SH-SY5Y (cell line): ENCODE data around the gene FOXP4.

Source experiments
- GATA2 ChIP-seq: IDR thresholded peaks from 2 replicates; pipeline ENCODE4 v1.6.1; 2011; ENCODE audit warnings: mild to moderate bottlenecking, low read depth, low read length
- GATA3 ChIP-seq: IDR thresholded peaks from 2 replicates; pipeline ENCODE4 v1.6.1; 2011; ENCODE audit warnings: low read depth, mild to moderate bottlenecking, low read length, moderate library complexity

- no peak for TF ChIP-seq GATA2
- no peak for TF ChIP-seq GATA3
These were observed 9.4 kb downstream of the FOXP4 start for GRCh38 chr6:41555326-41556300.
